Keratinocyte (primary cell): ENCODE results near the gene PRM2. TPM values are rescaled to one million over a fixed set of nuclear protein-coding genes. Genes with fewer than 3 reads are reported as not detected.

Experiments
- DNase-seq: peaks from one replicate; pipeline ENCODE4 v3.0.0-alpha.2; 2011; ENCODE audit warnings: low read depth, missing footprints, low spot score
- FAIRE-seq: peaks from 2 replicates; lab custom pipeline; 2011; peaks lifted over from hg19 to GRCh38; lab: Jason Lieb, UNC
- H2AFZ ChIP-seq: 2 replicates; pipeline ENCODE4 v1.6.0; 2012; ENCODE audit warnings: low read length, control low read depth, inconsistent platforms; ENCODE audit not compliant: control insufficient read depth
- H3K27ac ChIP-seq: 2 replicates; pipeline ENCODE4 v1.5.1; 2011; ENCODE audit warnings: low read length; ENCODE audit not compliant: control insufficient read depth, insufficient read depth
- H3K27me3 ChIP-seq: 3 replicates; pipeline ENCODE4 v1.6.0; 2011; ENCODE audit warnings: low read length; ENCODE audit not compliant: control insufficient read depth, insufficient read depth; ENCODE audit errors: extremely low read depth
- H3K36me3 ChIP-seq, 2 experiments: 2 replicates in 1 of 2; 3 replicates in 1 of 2; pipeline ENCODE4 v1.5.1; 2011; ENCODE audit warnings: low read length in 2 of 2, mild to moderate bottlenecking in 1 of 2; ENCODE audit not compliant: control insufficient read depth in 2 of 2, insufficient read depth in 2 of 2; ENCODE audit errors: extremely low read depth in 1 of 2
- H3K4me1 ChIP-seq: 3 replicates; pipeline ENCODE4 v1.5.1; 2011; ENCODE audit warnings: low read length; ENCODE audit not compliant: control insufficient read depth, insufficient read depth; ENCODE audit errors: extremely low read depth
- H3K4me2 ChIP-seq: 3 replicates; pipeline ENCODE4 v1.6.0; 2011; ENCODE audit warnings: low read depth, low read length; ENCODE audit not compliant: control insufficient read depth, insufficient read depth; ENCODE audit errors: extremely low read depth
- H3K4me3 ChIP-seq, 3 experiments: fragments of 200-600 bp in 1 of 3; sonication (generic) in 1 of 3; 2 replicates in 2 of 3; 3 replicates in 1 of 3; pipeline ENCODE4 v1.5.1; 2011 to 2016; ENCODE audit warnings: low read length in 3 of 3, mild to moderate bottlenecking in 3 of 3, control low read depth in 2 of 3, inconsistent platforms in 1 of 3, low read depth in 1 of 3, mixed read lengths in 1 of 3, mixed run types in 1 of 3, moderate library complexity in 1 of 3; ENCODE audit not compliant: control insufficient read depth in 2 of 3, insufficient read depth in 2 of 3; ENCODE audit errors: extremely low read depth in 1 of 3
- H3K79me2 ChIP-seq: 2 replicates; pipeline ENCODE4 v1.6.0; 2012; ENCODE audit warnings: low read length; ENCODE audit not compliant: control insufficient read depth, insufficient read depth
- H3K9ac ChIP-seq: 3 replicates; pipeline ENCODE4 v1.6.0; 2011; ENCODE audit warnings: low read length; ENCODE audit not compliant: control insufficient read depth, insufficient read depth; ENCODE audit errors: extremely low read depth
- H3K9me1 ChIP-seq: 3 replicates; pipeline ENCODE4 v1.6.0; 2011; ENCODE audit warnings: low read length; ENCODE audit not compliant: control insufficient read depth, insufficient read depth; ENCODE audit errors: extremely low read depth
- H3K9me3 ChIP-seq: 2 replicates; pipeline ENCODE4 v1.5.1; 2012; ENCODE audit warnings: low read depth, low read length; ENCODE audit not compliant: control insufficient read depth
- H4K20me1 ChIP-seq: 3 replicates; pipeline ENCODE4 v1.6.0; 2011; ENCODE audit warnings: low read length; ENCODE audit not compliant: control insufficient read depth, insufficient read depth; ENCODE audit errors: extremely low read depth
- CTCF ChIP-seq, 3 experiments: IDR thresholded peaks in 1 of 3; conservative IDR thresholded peaks in 1 of 3; optimal IDR thresholded peaks in 1 of 3; 2 replicates in 2 of 3; 3 replicates in 1 of 3; pipeline versions ENCODE3 to v1.5.1; 2011; ENCODE audit warnings: low read length in 3 of 3, mild to moderate bottlenecking in 3 of 3, moderate library complexity in 2 of 3, control low read depth in 1 of 3, inconsistent platforms in 1 of 3; ENCODE audit not compliant: insufficient read depth in 2 of 3; ENCODE audit errors: extremely low read depth in 1 of 3
- EZH2 ChIP-seq: IDR thresholded peaks from one replicate; pipeline ENCODE4 v1.6.1; 2012; ENCODE audit warnings: inconsistent platforms, mild to moderate bottlenecking, low read length, moderate library complexity
- dilution Hi-C: fragments of 300-500 bp; cut with MboI; formaldehyde crosslinking; loops from one replicate; pipeline ENCODE4 v1.7.0; 2020; ENCODE audit warnings: low sequenced_read_pairs; ENCODE audit not compliant: extremely low pct_ligation_motif_present
- polyA plus RNA-seq, 5 experiments: library from polyadenylated mRNA; depleted of rRNA in 3 of 5; stranded (reverse) in 3 of 5; stranded (forward) in 1 of 5; unstranded in 1 of 5; fragments of >200 nt; gene quantifications; 1 replicate in 1 of 5; 2 replicates in 3 of 5; 3 replicates in 1 of 5; pipeline versions ENCODE4 v1.2.1 to v1.2.3, GENCODE V29; 2011 to 2012; ENCODE audit warnings: missing spikeins in 2 of 5, low read depth in 1 of 5, low replicate concordance in 1 of 5

PRM2 gene
- polyA plus RNA-seq, 1 donor (not counting 4 experiments of a cell fraction or from before 2014, with no cell fraction given), result not detected

- H3K4me2 ChIP-seq, result no peak overlapping the region
- H2AFZ ChIP-seq, result no peak overlapping the region
- peaks cover 5% of the 10 kb centered on the region for H3K4me1 ChIP-seq
- no peak for DNase-seq
- no peak overlapping the region for H3K27ac ChIP-seq
- TF ChIP-seq CTCF (optimal IDR thresholded peaks at IDR 0.05 in 1 of 3, IDR thresholded peaks at IDR 0.05 in 1 of 3, conservative IDR thresholded peaks at IDR 0.05 in 1 of 3; ENCODE audit: extremely low read depth in 1 of 3, insufficient read depth in 2 of 3, low read length in 3 of 3) (no peak), EZH2 (no peak)
- no peaks in the 10 kb centered on the region for H3K9me1 ChIP-seq
- no peaks in the 10 kb centered on the region for H3K27me3 ChIP-seq
- H3K36me3 ChIP-seq, result no peaks in the 10 kb centered on the region
- dilution Hi-C loops, result no loop called here
- H3K79me2 ChIP-seq, result no peaks in the 10 kb centered on the region
- no peaks in the 10 kb centered on the region for H3K9me3 ChIP-seq
- H3K9ac ChIP-seq, result no peak overlapping the region
- no peaks in the 10 kb centered on the region for H4K20me1 ChIP-seq
- FAIRE-seq, result no peak
- H3K4me3 ChIP-seq, result no peak overlapping the region
Observed at GRCh38 chr16:11270602-11271162, 5.6 kb downstream of the PRM2 start.

GRCh38 chr16:11268921-11269375 lies 7.3 kb downstream of the PRM2 start, which contains the start of gene TNP2:
Gene TNP2 (minus strand): TSS chr16:11269325. CDS start chr16:11269262, 63 bp downstream.
- H3K36me3 ChIP-seq, result no peaks in the 10 kb centered on the region
- peaks cover 5% of the 10 kb centered on the region for H3K4me1 ChIP-seq
- dilution Hi-C loops, result no loop called here
- H3K9me3 ChIP-seq, result no peaks in the 10 kb centered on the region
- no peak within 1 kb of the TSS for H3K4me2 ChIP-seq
- no peaks in the 10 kb centered on the region for H3K79me2 ChIP-seq
- TF ChIP-seq CTCF (optimal IDR thresholded peaks at IDR 0.05 in 1 of 3, IDR thresholded peaks at IDR 0.05 in 1 of 3, conservative IDR thresholded peaks at IDR 0.05 in 1 of 3; ENCODE audit: extremely low read depth in 1 of 3, insufficient read depth in 2 of 3, low read length in 3 of 3) (no peak), EZH2 (no peak)
- no peaks in the 10 kb centered on the region for H3K9me1 ChIP-seq
- no peak within 1 kb of the TSS for H2AFZ ChIP-seq
- H3K27ac ChIP-seq, result no peak within 1 kb of the TSS
- H4K20me1 ChIP-seq, result no peaks in the 10 kb centered on the region
- H3K9ac ChIP-seq, result no peak within 1 kb of the TSS
- H3K4me3 ChIP-seq, result no peak within 1 kb of the TSS
- H3K27me3 ChIP-seq, result no peaks in the 10 kb centered on the region
- no peak for FAIRE-seq
- DNase-seq, result no peak
